Glomerular visceral epithelial cell (primary cell): Measurements from ENCODE around the gene TWIST1.

Experiments used
- DNase-seq: peaks from one replicate; pipeline ENCODE4 v3.0.0-alpha.2; 2016; ENCODE audit errors: extremely low spot score

The TWIST1 gene

DNA sequence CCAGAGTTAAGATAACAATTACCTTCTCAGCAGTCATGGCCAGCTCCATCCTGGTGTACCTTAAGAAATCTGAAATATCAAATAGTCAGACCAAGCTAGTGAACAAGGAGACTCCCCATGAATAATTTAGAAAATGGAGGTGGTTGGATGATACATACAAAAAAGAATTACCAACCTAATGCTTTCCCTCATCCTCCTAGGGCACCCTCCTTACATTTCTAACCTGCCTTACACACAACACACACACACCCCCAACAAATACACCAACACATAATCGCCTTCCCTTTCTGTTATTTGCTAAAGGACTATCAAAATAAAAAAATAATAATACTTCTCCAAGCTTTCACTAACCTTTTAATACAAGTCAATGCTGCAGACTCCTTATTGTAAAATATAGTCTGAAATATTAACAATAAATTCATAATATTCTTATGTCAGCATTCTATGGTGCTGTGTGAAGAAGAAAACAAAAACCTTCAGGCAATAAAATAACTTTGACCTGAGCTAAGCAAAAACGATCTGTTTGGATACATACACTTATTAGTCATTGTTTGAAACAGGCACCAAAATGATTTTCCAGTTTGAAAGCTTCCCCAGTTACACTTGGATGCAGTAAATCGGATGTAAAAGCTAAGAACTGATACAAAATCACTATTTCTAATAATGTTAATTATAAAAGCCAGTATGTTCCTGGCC, 3.4 kb downstream of the TWIST1 start:
- peak; percentile 23 for DNase-seq

DNA sequence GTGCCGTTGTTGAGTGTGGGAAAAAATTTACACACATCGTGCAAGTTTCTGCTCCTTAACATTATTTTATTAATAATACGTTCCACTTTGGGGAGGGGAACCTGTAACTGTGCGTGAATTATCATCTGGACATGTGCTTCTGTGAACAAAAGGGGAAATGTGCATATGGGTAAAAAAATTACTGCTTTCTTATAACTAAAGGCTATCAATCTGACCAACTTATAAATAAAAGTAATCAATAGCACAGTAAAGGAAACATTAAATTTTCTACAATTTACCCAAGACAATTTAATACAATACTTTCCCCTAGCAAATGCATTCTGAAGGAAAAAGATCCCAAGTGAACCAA, 4.5 kb downstream of the TWIST1 start:
- DNase-seq = no peak

DNA sequence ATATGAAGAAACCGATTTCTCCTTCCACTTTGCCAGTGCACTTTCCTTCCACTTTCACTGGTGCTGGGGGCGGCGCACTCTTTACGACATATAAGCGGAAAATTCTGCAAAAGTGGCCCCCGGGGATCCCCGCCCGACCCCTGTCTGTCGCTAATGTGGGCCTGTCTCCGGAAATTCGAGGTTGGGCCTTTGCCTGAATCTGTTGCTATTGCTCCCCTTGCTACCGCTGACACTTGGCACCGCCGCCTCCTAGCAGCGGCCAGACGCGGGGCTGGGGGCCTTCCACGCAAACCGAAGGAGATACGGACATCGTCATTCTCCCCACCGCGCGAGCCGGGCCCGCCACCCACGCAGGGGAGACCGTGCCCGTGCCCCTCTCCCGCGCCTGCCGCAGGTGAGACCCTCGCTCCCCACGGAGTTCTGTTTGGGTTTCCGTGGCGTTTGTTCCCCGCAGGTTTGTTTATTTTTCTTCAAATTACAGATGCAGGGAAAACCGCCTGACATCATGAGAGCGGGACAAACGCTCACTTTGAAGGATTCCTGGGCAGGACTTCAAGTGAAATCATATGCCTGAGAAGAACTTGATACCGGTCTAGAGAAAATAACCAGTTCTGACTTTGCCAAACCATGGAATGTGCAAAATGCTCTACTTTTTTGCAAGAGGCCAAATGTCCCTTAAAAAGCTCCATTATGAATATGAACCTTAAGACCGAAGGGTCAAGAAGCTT, 5.0 kb downstream of the TWIST1 start:
- no peak for DNase-seq

DNA sequence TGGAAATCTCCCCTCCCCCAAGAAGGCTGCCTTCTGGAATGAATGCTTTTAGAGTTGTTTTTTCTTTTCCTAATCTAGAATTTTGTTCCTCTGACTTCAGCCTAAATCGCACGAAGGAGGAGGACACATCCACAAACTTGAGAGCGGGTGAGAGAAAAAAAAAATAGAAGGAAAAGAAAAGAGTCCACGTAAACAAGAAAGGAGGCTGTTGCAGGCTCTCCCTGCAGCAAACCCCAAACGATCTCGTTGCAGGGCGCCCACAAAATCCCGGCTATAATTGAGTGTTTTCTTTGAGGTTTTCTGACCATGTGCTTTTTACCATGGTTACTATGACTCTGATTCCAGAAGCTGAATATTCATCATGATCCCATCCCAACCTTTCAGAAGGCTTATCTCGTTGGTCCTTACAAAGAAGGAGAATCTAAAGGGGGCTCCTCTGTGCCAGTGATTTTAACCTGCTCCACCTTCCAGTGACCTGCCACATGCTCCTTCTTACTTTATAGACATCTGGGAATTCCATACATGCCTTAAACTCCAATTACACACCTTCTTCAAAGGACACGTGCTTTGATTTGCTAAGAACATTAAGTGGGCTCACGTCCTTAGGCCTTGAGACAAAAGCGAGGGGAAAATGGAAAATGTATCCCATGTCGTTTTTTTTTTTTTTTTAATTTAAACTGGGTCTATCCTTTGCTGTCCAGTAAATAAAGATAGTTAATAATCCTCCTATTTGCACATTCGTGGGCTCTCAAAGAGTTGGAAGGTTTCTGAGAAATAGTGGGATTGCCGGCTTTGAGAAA, 5.8 kb downstream of the TWIST1 start:
- no peak for DNase-seq

DNA sequence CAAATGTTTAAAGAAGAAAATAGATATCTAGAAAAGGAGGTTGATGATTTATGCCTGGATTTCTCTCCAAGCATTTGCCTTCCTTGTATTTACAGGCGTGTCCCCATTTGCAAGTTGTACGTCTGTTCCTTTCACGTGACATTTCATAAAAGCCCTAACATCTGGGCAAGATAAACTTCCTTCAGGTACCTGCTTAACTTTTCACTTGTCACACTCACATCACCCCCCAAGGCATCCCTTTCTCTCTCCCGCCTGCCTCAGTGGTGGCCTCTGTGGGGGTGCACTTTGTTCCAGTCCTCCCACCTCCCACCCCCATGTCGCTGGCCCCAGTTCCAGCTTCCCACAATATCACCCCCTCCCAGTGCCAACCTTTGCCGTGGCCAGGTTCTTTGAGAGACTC, 6.7 kb downstream of the TWIST1 start:
- no peak for DNase-seq

DNA sequence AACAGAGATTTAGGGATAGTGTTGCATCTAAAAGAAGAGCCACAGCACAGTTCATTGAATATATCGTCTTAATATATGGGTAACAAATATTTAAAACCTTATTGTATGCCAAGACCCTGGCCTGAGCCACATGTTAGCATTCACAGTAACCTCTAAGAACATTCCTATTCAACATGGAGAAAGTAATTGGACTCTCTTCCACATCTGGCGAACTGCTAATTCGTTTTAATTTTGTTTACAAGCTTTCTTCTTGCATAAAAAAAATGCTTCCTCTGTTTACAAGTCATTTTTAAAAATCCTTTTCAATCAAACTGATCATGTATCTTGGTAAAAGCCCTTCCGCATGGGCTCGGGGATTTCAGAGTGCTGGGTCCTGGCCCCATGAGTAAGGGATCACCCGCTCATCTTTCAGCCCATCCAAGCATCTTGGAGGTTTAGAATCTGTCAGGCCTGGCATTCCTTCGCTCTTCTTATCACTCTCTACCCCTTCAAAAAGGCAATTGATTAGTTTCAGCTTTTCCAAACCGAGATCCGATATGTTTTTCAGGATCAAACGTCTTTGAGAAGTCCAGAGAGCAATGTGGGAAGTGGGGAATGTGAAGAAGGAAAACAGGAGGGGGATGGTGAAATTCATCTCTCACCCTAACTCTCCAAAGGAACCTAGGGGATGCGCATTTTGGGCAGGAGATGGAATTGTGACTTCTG, 7.3 kb downstream of the TWIST1 start:
- no peak for DNase-seq

DNA sequence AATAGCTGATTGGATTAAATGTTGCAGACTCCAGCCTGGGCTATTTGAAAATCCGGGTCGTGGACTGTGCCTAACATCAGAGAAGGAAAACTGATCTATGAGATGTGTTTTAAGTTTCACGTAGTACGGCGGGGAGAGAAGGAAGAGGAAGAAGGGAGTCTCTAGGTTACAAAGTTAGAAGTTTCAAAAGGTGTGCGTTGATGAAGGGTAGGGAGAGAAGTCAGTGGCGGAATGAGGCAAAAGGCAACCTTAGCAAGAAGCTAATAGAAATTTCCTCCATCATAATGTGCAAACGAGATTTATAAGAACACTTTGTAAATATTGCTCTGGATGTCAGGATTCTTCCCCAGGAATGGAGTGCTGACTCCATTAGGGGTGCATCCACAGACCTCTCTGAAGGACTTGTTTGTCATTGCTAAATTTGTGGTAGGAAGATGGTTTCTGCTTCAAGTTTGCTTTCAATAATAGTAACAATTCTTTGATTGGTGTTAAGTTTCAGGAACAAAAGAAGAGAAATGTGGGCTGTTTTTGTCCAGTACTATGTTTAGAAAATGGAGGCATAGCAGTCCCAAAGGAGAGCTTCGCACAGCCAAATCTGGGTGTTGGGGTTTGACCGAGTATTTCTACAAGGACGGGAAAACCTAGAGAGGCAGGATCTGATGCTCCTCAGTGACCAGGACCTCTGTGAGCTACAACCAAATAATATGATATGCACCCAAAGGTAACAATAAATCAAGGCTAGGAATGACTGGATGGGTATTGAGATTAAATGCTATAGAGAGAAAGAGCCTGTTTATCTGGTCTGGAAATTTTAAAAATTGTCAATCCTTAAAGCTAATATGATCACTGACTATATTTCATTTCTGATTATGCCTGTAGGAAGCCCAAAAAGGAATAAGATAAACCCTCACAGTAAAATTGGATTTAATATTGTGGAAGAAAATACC, 8.2 kb downstream of the TWIST1 start:
- DNase-seq = no peak

DNA sequence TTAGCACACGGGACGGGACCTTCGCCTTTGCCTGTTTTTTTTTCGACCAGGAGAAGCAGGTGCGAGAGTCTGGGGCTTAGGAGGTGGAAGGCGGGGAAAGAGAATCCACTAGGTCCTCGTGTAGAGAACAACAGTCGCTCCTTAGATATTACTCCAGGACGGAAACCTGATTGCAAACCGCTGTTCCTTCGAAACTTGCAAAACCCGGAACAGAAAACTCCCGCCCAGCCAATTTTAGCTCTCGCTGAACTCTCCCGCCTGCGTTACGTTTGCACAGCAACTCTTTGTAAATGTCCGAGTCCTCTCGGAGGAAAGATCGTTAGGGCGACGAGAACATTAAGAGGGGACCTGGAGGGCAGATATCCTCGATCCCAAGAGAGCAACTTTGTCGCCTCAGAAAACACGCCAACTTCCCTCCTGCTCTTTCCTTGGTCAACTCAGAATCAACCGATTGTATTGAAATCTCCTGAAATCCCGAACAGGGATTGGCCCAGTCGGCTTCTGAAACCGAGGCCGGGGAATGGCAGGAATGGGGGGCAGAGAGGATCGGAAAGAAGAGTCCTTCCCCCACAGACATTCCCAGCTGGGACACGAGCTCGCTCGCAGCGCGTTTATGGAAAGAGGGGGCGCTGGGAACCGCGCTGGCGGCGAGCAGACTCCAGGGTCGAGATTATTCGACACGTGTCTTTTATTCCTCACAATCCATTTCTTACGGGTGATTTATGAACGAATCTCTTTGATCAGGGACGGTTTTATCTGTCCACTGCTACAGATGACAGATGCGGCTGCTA, 9.9 kb downstream of the TWIST1 start:
- peak; percentile 42 for DNase-seq

DNA sequence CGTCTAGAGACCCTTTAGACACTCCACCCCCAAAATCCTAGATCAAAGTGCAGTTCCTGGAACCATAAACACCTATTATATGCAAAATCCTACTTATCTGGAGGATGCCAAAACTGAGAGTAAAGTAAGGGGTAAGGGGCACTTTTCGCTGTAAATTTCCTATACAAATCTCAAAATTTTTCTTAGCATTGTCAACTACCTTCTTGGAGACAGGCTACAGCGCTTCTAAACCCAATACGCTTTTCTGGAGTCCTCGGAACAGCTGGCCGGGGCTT, 10.4 kb downstream of the TWIST1 start:
- DNase-seq = no peak

DNA sequence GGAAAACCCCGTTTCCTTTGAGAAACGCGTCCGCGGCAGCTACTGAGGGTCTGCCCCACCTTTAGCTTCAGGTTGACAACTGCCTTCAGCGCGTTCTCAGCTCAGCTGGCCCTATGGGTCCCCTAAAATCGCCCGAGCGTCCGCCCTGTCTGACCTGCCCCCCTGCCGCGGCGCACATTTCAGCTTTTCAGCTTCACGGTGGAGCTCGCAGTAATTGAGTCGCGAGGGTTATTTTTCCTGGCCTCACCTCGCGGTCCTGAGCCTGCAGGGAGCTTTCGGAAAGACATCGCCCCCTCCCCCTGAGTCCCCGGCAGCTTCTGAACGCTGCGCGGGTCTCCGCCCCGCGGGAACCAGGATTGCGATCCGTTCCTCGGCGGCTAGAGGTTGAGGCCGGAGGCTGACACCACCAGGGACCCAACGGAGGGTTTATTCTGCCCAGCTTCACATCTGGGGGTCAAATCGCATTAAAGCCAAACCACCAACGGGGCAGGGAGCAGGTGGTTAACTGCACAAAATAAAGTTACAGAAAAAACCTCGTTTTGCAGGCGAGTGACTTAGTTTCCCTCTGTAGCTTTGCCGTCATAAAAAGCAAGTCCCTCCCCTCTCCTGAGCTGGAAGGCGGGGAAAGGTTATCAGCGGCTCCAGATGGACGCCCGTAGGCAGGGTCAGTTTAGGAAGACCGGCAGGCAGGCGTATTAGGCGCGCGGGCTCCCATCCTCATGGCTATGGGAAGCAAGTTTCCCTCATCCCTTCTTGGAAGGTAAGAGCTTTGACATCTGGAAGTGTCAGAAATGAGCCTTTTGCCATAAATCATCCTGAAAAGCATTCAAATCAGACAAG, 11.0 kb downstream of the TWIST1 start:
- DNase-seq = no peak

DNA sequence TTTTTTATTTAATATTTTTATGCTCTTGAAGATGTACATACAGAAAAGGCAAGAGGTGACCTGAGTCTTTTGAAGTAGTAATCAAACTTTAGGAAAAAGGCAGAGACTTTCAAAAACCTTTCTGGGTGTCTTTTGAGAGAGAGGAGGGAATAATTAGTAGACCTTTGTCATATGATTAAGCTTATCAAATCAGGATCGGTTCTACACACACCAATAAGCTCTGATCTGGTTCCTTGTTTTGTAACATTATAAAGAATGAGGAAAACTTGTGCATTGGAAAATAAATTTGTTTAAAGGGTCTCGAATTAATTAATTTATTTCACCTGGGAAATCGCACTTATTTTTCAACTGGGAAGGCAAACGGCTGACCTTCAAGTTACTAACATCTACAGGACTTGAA, 11.9 kb downstream of the TWIST1 start:
- DNase-seq = no peak

DNA sequence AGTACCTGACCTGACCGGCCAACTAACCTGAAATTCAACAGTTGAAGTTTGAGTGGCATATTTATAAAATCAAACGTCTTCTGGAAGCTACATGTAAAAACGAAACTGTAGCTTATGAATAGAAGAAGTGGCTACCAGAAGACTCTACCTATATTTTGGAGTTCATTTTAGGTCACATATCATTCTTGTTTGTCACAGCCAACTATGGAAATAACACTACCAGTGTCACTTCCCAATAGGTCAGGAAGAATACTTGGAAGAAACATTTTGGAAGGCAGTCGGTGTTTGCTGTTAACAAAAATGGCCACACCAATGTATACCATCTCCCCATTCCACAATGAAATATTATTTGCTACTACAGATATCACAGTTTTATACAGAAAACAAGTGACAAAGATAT, 12.6 kb downstream of the TWIST1 start:
- DNase-seq = no peak

DNA sequence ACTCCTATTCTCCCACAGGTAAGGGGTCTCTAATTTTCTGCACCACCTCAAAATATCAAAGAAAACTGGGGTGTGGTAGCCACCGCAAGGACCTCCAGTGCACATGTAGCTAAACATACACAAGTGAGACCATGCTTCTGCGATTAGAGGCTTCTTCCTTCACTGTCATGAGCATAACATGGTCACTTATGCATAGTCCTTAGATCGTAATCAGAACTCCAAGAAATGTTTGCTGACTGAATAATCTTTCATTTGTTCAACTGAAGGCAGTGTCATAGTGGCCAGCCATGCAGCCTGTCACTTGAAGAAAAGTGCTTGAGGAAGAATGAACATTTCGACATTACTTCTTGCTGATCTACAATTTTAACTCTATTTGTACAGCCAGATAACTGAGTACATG, 14.6 kb downstream of the TWIST1 start:
- no peak for DNase-seq

DNA sequence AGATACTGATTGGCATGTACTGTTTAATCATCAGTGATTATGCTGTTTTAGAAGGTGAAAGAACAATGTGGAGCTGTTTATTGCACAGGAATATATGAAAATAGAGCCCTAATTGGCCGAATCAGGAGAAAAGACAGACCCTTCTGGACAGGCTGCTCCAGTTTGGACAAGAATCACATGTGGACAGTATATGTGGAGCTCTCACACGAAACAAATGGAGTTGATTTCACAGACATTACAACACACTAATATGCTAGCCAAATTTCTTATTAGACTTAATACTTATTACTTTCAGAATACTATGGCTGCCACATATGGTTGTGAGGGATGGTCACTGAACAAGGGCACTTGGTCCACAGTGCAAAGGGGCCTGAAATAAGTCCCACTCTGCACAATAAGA, 15.5 kb downstream of the TWIST1 start:
- no peak for DNase-seq

DNA sequence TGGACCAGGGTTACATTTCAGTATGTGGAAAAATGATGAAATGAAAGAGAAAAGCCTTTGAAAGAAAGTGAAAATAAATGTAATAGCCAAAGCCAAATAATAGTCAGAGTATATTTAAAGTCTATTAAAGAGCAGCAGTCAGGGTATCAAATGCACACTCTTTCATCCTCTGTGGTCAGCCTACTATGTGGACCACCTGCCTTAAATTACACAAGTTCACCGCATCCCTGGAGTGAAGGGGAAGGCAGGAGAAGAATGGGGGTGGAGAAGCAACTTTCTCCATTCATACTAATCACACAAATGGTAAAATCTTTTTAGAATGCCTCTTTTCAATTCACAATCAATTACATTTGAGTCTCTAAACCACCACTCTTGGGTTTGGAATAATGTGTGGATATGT, 16.0 kb downstream of the TWIST1 start:
- DNase-seq = no peak

DNA sequence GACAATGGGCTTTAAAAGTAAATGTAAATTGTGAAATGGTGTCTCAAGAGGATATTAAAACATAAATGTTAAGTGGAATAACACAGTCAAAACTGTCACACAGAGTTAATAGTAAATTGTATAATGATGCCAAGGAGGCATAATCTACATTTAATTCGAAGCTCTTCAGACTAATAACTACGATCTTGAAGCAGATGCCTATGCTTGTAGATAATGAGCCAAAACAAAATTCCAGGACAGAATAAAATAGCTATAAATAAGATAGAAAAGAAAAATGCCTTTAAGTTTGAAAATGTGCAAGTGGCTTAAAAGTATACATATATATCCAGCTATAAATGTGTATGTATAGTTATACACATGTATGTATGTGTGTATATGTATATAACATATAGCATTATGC, 17.5 kb downstream of the TWIST1 start:
- no peak for DNase-seq

DNA sequence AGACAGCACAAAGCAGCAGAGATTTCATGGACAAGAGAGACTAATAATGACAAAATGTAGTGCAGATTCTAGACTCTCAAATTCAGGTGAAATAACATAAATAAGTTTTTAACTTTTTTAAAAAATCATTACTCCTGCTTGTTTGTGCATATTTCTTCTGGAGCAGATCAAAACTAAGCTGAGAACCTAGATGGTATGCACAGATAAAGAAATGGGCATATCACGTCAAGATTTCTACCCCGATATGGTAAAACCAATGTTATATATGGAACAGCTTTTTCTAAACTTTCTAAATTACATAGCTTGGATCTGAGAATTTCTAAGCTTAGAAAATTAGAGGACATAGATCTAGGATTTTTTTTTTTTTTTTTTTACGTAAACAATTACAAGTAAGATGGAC, 18.2 kb downstream of the TWIST1 start:
- DNase-seq = no peak

DNA sequence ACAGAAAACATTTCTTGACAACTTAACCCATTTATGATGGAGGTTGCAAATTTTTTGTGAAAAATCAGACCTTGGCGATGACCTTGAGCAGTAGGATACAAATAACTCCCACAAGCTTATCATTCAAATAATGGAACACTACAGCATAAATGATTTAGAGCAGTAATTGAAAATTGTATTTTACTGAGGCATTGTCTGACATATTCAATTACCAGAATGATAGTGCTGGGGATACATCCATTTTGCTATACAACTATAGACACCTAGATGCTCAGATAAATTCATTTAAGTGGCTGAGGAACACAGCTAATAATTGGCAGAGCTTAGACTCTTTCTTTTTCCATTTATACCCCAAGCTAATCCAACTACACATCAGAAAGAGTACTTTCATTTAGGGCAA, 18.9 kb downstream of the TWIST1 start:
- DNase-seq = no peak

DNA sequence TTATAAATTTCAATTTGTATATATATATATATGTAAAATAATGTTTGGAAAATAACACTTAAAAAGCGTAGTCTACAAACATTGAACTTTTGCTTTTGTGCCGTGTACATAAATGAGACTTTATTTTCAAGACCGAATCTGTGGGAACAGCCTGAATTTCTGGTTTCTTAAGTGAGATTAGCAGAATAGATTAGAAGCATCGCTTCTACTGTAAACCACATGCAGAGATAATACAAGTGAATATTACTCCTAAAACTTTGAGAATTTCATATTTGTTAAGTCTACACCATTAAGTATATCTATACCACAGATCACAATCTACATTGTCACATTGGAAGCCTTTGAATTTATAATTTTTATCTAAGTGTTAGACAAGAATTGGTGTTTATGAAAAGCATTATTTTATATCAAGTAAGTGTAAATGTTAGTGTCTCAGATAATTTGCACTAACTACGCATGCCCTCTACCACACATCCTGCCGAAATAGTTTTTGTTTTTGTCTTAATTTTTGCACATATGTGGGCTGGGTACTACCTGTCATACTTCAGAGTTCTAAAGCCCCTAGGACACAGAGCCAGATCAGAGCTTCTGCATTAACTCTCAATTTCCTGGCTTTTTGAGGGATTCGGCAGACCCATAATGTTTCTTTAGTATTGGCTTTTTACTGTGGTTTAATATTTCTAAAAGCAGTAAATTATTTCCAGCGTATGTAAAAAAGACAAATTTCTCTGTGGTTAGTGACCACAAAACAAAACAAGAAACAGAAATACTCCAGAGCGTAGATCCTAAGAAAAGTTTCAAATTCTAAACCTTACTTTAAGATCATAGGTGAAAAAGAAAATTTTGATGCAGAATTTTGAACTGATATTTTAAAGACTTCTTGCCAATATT, 20.0 kb downstream of the TWIST1 start:
- DNase-seq = no peak
